ENCODE measurements around the gene CDH5. TPM values are rescaled to one million over a fixed set of nuclear protein-coding genes. Genes with fewer than 3 reads are reported as not detected.

CDH5 gene
- total RNA-seq, 1 experiment from 2014 or later, result 0.26 TPM

- ChIA-PET CTCF (no interaction called here), POLR2A (ENCODE audit: low non-redundant PET) (no interaction called here)
- H3K4me1 ChIP-seq (ENCODE audit: insufficient read depth, low read length, poor library complexity, severe bottlenecking), result no peaks in the 10 kb centered on the region
- no peaks in the 10 kb centered on the region for H3K36me3 ChIP-seq (ENCODE audit: insufficient read depth, low read length, poor library complexity, severe bottlenecking)
- TF ChIP-seq CTCF (conservative IDR thresholded peaks at IDR 0.05; ENCODE audit: low read depth, low read length) (no peak), EZH2 (IDR thresholded peaks at IDR 0.05; ENCODE audit: borderline replicate concordance, low read depth, low read length, poor library complexity, severe bottlenecking) (no peak)
- DNase-seq (ENCODE audit: low spot score), result no peak
- no peak overlapping the region for H3K27ac ChIP-seq (ENCODE audit: low read depth, low read length, poor library complexity, severe bottlenecking)
- no peak overlapping the region for H3K4me3 ChIP-seq (ENCODE audit: low read depth, low read length, poor library complexity, severe bottlenecking)
- no peaks in the 10 kb centered on the region for H3K27me3 ChIP-seq (replicated peaks; ENCODE audit: insufficient read depth, low read depth, low read length, poor library complexity)
- no TSS peak for BruUV-seq (replicated peaks)
- intact Hi-C loops (cut with micrococcal nuclease; ENCODE audit: unreplicated experiment), result no loop called here
- H3K9me3 ChIP-seq (ENCODE audit: low read depth, low read length, poor library complexity, severe bottlenecking), result no peaks in the 10 kb centered on the region
Observed at GRCh38 chr16:66376577-66377305, 10.2 kb downstream of the CDH5 start.

GRCh38 chr16:66377324-66377723 is 10.8 kb downstream of the CDH5 start:
- Histone ChIP-seq H3K4me1 (ENCODE audit: insufficient read depth, low read length, poor library complexity, severe bottlenecking) (no peaks in the 10 kb centered on the region), H3K27ac (ENCODE audit: low read depth, low read length, poor library complexity, severe bottlenecking) (no peak overlapping the region), H3K9me3 (ENCODE audit: low read depth, low read length, poor library complexity, severe bottlenecking) (no peaks in the 10 kb centered on the region), H3K4me3 (ENCODE audit: low read depth, low read length, poor library complexity, severe bottlenecking) (no peak overlapping the region), H3K27me3 (replicated peaks; ENCODE audit: insufficient read depth, low read depth, low read length, poor library complexity) (no peaks in the 10 kb centered on the region), H3K36me3 (ENCODE audit: insufficient read depth, low read length, poor library complexity, severe bottlenecking) (no peaks in the 10 kb centered on the region)
- intact Hi-C loops (cut with micrococcal nuclease; ENCODE audit: unreplicated experiment), result no loop called here
- BruUV-seq (replicated peaks), result no TSS peak
- TF ChIP-seq EZH2 (IDR thresholded peaks at IDR 0.05; ENCODE audit: borderline replicate concordance, low read depth, low read length, poor library complexity, severe bottlenecking) (no peak), CTCF (conservative IDR thresholded peaks at IDR 0.05; ENCODE audit: low read depth, low read length) (no peak)
- no peak for DNase-seq (ENCODE audit: low spot score)
- ChIA-PET POLR2A (ENCODE audit: low non-redundant PET) (no interaction called here), CTCF (no interaction called here)

GRCh38 chr16:66378741-66379570 is 12.5 kb downstream of the CDH5 start:
- Histone ChIP-seq H3K9me3 (ENCODE audit: low read depth, low read length, poor library complexity, severe bottlenecking) (no peaks in the 10 kb centered on the region), H3K27ac (ENCODE audit: low read depth, low read length, poor library complexity, severe bottlenecking) (no peak overlapping the region), H3K36me3 (ENCODE audit: insufficient read depth, low read length, poor library complexity, severe bottlenecking) (no peaks in the 10 kb centered on the region), H3K4me3 (ENCODE audit: low read depth, low read length, poor library complexity, severe bottlenecking) (no peak overlapping the region), H3K27me3 (replicated peaks; ENCODE audit: insufficient read depth, low read depth, low read length, poor library complexity) (no peaks in the 10 kb centered on the region), H3K4me1 (ENCODE audit: insufficient read depth, low read length, poor library complexity, severe bottlenecking) (no peaks in the 10 kb centered on the region)
- intact Hi-C loops (cut with micrococcal nuclease; ENCODE audit: unreplicated experiment), result no loop called here
- no peak for DNase-seq (ENCODE audit: low spot score)
- ChIA-PET CTCF (no interaction called here), POLR2A (ENCODE audit: low non-redundant PET) (no interaction called here)
- no TSS peak for BruUV-seq (replicated peaks)
- TF ChIP-seq CTCF (conservative IDR thresholded peaks at IDR 0.05; ENCODE audit: low read depth, low read length) (no peak), EZH2 (IDR thresholded peaks at IDR 0.05; ENCODE audit: borderline replicate concordance, low read depth, low read length, poor library complexity, severe bottlenecking) (no peak)

Measured in A673 (cell line).